Sciatic nerve (tissue), 2 donors: Measurements from ENCODE around the gene MOB3B. TPM values are rescaled to one million over a fixed set of nuclear protein-coding genes. Genes with fewer than 3 reads are reported as not detected.
"Not testable (repeated sequence)": the region's sequence is repeated elsewhere in the genome, so short reads cannot be mapped to it uniquely, and the experiment has no call there.

Experiments used
- ATAC-seq: fragments of 200-7000 bp; cut with Tn5 transposase; one replicate; pipeline ENCODE4 v1.9.1; 2020; ENCODE audit warnings: mild to moderate bottlenecking, moderate library complexity
- DNase-seq: peaks from one replicate; pipeline ENCODE4 v3.0.0-alpha.2; 2020; ENCODE audit warnings: low spot score
- intact Hi-C: fragments of 100-400 bp; cut with DNase I; formaldehyde crosslinking; loops from one replicate; pipeline ENCODE4 v1.14.2; 2022
- total RNA-seq: library from RNA; stranded (reverse); fragmentation: NEBNext Ultra II Directional; extraction: Animal tissue kit (Norgen Biotek cat#: 25700); gene quantifications from one replicate; pipeline ENCODE4 v1.2.1, GENCODE V29; 2021
- donor health status: DM: no; HTN: no; CAD: no.
- donor health status: DM: no; HTN: no; CAD: no.

The MOB3B gene
- total RNA-seq, 1 donor from 2014 or later: 14.9 TPM

DNA sequence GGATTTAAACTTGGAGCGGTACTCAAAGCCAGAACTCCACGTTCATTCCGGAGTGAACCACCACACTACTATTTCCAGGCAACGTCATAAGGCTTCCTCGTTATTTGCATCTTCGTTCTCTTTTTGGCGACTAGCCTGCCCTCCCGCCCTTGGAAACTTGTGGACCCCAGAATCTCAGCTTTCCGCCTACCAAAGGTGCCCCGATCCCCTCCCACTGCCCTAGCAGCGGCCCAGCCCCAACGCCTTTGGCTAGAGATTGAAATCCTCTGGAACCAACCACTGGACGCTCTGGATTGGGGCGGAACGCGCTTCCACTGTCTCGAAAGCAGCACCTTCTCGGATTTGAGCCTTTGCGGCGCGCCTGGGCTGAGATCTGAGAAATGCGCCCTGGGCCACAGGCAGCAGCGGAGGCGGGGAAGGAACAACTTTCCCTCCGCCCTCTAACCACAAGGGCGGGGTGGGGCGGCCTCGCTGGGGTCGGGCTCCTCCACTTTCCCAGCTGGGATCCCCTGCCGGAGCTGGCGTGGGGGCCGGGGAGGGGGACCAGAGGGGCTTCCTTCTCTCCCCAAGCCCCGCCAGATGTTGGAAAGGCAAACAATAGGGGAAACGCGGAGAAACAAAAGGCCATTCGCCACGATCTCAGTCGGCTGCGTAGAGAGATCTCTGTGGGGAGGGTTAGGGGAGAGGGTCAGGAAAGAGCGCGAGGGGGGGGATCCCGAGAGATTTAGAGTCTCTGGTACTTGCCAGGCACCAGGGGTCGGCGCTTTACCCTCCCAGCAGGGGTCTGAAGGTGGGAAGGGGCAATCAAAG, 1.3 kb downstream of the MOB3B start:
- peak; percentile 86 for DNase-seq
- ATAC-seq: peak; percentile 94
- intact Hi-C loops: no loop called here

DNA sequence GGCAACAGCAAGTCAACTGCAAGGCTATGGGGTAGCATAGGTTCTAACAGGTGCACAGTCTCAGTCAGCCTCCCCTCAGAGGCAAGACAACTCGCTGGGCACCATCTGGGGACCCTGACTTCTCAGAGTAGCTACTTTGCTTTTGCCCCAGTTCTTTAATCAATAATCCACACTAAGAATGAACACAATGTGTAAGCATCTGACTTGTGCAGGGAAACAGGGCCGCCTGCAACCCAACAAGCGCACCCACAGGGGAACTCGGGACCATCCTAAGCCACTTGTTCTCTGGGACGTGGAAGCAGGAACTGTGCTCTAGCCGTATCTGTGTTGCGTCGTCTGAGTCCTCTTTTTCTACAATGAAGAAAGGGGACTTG, 1.9 kb downstream of the MOB3B start:
- intact Hi-C loops: no loop called here
- no peak for DNase-seq
- no peak for ATAC-seq

DNA sequence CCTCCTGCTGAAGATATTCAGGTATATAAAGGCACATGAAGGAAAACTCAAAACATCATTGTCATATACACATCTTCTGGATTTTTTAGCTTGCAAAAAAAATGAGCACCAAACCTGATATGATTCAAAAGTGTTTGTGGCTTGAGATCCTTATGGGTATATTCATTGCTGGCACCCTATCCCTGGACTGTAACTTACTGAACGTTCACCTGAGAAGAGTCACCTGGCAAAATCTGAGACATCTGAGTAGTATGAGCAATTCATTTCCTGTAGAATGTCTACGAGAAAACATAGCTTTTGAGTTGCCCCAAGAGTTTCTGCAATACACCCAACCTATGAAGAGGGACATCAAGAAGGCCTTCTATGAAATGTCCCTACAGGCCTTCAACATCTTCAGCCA, 5.4 kb downstream of the MOB3B start, which contains the start of gene IFNK:
Gene IFNK, plus strand, starts transcription at position 55 of the 400 bp plus-strand sequence. Its CDS starts 47 bp downstream, at position 102.
- ATAC-seq (no peak), DNase-seq (no peak)
- intact Hi-C loops: no loop called here

DNA sequence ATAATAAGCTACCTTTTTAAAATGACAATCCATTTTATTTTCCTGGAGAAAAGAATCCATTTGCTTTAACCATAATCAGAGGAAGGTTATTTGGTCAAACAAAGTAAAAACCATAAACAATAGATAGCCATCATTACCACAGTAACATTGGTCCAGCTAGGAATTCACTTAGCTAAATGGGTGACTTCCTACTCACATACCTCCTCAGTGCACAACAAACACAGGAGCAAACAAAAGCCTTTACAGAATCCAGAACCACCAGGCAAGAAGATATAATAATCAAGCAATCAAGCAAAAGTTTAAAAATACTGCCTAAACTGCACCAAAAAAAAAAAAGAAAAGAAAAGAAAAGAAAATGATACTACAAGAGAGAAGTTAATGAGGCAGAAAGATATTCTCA, 6.5 kb downstream of the MOB3B start:
- intact Hi-C loops: no loop called here
- ATAC-seq: no peak
- no peak for DNase-seq

DNA sequence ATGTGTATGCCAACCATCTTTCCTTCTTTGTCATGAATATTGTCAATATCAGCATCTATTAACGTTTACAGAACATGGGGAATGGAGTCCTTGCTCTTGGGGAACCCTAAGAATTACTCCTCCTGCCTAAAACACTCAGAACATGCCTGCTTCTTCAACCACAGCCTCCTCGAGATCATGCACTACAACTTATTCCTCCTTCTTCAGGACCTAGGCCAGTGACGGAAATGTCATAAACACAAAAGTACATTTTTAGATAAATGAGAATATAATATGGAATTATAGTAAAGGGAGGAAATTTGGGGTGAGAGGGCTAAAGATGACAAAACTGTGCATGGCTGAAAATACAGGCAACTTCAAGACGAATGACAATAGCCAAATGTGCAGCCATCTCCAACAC, 8.6 kb downstream of the MOB3B start:
- DNase-seq: no peak
- no peak for ATAC-seq
- intact Hi-C loops: no loop called here

DNA sequence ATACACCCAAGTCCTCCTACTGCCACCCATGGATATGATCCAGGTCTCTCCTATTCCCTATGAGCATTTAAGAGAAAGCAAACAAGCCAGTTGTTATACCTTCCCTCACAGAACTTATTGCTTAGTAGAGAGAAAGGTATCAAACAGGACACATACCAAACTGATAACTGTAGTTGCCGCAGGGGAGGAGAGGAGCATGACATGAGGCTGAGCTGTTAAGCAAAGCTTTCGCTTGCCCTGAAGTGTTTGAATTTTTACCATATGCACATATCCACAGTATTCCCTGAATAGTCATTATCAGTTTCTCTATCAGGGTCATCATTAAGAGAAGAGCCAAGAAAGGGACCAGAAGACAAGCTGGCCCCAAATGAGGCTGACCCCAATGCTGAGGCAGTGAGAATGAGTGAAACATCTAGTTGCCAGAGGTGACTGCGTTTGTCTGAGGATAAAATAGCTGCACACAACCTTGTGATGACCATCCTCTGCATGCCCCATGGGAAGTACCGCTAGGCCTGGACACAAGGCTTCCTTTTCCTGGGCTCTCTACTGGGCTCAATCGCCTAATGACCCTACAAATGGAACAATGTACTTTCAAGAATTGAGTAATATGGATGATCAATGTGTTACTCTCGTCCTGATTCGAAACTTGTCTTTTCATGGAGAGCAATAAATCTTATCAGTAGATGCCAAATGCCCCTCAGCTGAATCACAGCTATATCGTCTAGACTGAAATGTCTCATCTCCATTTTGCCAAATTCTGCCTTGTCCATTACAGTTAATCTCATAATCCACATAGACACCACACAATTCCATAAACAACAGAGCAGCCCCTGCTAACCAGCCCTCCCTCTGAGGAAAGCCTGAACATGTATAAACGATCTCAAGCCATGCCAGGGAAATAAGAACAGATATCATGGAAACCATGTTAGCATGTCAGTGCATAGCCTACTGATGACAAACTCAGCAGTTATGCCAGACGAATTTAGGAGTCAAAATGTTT, 9.8 kb downstream of the MOB3B start:
- intact Hi-C loops: no loop called here
- ATAC-seq (no peak), DNase-seq (no peak)

DNA sequence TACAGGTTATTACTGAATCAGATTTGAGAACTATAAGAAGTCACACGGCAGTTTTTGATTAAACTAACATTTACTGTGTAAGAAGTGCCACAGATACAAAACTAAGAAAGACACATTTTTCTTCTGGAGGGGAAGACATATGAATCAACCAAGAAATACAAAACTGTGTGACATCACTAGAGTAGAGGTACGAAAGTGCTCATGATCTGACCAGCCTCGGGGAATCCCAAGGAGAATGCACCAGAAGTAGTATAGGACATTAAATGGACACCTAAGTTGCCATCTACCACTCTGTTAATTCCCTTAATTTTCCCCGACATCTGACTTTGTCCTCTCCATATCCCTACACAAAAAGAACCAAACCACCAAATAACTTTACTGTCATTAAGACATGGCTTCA, 10.8 kb downstream of the MOB3B start:
- no peak for DNase-seq
- ATAC-seq: no peak
- intact Hi-C loops: no loop called here

DNA sequence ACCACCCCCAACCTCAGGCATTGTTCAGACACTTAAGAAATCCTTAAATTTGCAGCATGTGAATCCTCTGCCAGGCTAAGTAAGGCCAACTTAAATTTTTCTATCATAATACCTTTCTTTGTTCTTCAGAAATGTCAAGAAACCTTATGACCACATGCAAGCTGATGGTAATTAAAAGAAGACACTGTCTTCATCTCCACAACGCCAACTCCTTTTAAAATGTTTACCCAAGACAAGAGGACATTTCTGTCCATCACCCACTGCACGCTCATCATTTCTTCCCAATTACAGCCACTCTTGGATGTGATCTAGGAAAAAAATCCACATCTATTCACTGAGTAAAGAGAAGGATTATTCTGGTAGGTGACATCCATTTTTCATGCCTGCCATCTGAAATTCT, 11.6 kb downstream of the MOB3B start:
- ATAC-seq (no peak), DNase-seq (no peak)
- intact Hi-C loops: no loop called here

DNA sequence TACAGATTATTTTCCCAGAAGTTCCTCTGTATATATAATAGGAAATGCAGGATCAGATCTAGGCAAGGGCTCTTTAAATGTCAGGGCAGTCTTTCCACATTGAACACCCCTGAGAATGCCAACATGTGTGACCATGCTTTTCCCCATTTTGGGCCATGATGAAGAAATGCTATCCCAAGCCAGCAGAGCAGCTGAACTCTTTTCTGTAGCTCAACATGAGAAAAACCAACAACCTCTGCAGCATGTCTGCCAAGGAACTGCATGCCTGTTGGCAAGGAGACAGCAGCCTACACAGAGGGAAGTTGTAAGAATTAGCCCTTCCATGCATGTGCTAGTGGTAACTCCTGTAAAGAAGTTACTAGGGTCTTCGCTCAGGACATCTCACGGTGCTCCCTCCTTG, 15.1 kb downstream of the MOB3B start:
- intact Hi-C loops: no loop called here
- ATAC-seq (no peak), DNase-seq (no peak)

DNA sequence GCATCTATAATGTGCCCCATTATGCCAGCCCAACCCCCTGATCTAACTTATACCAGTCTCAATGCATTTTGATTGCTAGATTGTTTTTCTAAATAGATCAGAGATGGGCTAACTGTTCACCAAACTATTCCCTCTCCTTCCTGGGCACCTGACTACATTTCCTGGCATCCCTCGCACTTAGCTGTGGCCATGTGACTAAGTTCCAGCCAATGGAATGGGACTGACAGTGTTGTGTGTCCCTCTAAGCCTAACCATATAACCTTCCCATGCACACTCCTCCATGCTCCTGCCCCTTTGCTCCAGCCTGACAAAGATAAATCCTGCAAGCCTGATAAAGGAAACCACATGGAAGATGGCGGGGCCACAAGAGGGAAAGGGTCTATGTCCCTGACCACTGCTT, 17.8 kb downstream of the MOB3B start:
- ATAC-seq (no peak), DNase-seq (no peak)
- intact Hi-C loops: no loop called here

DNA sequence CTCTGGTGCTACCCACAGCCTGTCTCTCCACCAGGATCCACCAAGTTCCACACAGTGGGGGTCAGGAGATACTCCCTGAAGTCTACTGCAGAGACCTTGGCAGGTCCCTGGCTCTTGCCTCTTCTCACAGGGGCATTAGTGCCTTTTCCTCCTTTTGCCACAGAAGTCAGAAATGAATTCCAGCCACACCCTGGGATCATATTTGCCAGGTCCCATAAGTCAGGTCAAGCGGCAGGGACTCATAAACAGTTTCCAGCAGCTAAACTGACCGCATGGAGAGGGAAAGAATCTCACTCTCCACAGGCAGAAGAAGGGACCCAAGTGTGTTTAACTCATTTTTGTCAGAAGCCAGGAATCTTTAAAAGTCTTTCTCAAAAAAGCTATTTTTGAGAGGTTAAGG, 18.8 kb downstream of the MOB3B start:
- no peak for DNase-seq
- intact Hi-C loops: no loop called here
- ATAC-seq: no peak

DNA sequence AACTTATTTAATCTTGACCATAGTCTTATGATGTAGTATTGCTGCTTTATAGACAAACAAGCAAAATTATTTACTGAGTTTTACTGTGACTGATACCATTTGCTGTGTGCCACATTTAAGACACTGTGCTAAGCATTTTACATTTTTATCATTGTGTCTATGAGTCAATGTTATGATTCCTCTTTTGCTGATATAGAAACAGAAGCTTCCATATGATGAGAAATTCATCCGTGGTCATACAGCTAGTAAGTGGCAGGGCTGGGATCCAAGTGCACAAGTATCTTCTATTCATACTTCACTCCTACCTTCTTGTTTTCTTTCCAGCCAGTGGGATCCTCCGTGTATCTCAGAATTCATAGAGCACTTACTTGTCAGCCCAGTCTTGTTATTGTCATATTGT, 22.6 kb downstream of the MOB3B start:
- intact Hi-C loops: no loop called here
- ATAC-seq (no peak), DNase-seq (no peak)

DNA sequence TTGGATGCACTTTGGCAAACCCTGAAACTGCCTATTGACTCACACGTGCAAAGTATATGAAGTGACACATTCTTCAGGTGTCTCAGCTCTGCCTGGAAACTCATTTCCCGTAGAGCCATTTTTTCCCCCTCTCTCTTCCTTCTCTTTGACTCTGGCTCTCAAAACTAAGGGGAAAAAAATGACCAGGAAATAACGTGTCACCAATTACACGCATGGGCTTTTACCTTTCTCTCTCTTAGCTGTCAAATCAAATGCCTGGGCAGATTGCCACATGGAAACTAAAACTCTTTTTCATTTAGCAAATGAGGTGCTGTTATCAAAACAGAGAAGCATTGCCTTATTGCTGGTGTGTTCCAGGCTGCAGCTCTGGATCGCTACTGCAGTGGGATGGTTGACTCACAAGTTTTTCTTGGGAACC, 23.9 kb downstream of the MOB3B start:
- intact Hi-C loops: no loop called here
- ATAC-seq (no peak), DNase-seq (no peak)

DNA sequence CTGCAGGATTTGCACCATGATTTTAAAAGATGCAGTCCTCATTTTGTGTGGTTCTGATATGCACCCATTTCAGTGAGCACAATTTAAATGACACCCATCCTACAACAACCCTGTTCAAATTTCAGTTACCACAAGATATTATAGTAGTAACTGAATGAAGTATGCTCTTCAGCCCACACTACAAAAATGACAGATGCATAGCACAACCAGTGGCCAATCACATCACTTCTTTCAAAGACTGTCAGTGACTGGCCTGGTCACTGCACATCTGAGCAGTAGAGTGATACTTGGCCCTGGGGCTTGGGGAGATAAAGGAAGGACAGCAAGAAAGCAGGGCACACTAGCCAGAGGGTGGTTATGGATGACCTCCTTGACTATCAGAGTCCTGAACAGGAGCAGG, 25.4 kb downstream of the MOB3B start:
- intact Hi-C loops: no loop called here
- ATAC-seq: no peak
- DNase-seq: no peak

DNA sequence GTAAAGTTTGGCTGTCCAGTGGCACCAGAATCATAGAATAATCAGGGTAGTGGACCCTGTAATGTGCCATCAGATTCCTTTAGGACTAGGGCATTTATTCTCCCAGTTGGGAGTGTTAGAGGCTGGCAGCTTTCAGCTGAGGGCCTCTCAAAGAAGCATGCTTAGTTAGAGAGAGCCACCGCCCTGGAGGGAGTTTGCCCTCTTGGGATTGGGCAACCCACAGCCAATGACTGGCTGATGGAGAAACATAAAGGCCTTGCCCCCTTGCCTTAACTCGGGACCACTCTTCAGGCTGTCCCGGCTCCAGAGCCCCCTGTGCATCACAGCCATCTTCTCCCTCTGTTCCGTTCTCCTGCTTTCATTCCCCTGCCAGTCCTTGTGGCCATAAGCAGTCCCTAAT, 26.0 kb downstream of the MOB3B start:
- DNase-seq: no peak
- ATAC-seq: no peak
- intact Hi-C loops: no loop called here

DNA sequence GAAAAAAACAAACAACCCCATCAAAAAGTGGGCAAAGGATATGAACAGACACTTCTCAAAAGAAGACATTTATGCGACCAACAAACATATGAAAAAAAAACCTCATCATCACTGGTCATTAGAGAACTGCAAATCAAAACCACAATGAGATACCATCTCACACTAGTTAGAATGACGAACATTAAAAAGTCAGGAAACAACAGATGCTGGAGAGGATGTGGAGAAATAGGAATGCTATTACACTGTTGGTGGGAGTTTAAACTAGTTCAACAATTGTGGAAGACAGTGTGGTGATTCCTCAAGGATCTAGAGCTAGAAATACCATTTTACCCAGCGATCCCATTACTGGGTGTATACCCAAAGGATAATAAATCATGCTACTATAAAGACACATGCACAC, 28.7 kb downstream of the MOB3B start:
- ATAC-seq, intact Hi-C loops, DNase-seq: not testable (repeated sequence)

DNA sequence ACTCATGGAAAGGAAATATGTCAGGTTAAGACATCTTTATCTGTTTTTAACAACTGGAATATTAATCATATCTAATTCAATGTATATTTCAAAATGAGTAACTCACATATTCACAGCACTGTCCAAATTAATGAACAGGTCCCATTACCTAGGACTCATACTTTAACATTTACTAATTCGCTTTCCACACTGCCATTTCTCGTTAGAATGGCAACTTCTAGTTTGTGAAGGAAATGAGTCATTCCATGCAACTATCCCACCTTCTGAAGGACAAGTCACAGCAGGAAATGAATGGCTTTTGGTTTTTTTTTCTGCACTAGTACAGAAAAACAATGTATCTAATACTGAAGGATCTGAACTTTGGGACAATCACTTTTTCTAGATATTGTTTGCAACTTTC, 30.2 kb downstream of the MOB3B start:
- intact Hi-C loops: no loop called here
- DNase-seq (no peak), ATAC-seq (no peak)

DNA sequence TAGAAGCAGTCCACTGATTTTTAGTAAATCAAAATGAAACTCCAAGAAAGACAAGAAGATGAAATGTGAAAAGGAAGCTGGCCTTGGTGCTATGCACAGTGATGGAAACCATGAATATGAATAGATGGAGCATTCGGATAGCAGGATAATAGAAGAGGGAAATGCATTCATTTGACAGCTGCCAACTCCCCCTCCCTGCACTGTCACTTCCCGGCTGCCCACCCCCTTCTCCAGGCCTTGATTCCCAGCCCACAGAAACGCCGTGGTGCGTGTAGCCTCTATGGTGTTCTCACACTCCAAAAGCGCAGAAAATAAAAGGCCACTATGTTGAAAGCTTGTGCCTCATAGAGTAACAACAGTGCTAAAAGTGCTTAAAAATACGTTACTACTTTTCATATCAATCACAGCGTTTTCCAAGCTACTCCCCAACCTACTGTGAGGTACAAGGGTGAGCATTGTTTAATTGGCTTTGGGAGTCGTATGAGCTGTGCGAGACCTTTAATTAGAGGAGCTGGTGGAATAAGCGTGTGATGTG, 31.7 kb downstream of the MOB3B start:
- intact Hi-C loops: no loop called here
- ATAC-seq (no peak), DNase-seq (no peak)

DNA sequence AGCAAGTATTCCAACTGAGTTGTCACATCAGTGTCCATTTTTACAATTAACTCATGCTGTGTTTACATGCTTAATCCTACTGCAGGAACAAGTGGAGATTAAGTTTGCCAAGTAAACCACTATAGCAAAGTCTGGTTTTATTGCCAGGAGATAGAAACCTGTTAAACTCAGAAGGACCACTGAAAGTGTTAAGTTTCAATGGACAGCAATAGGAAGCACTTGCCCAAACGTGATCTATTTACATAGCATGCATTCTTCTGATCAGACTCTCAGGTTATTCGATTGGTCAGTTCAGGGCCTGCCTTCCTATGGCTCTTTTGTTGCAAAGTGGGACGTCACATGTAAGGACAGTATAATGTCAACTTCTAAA, 33.5 kb downstream of the MOB3B start:
- ATAC-seq: no peak
- no peak for DNase-seq
- intact Hi-C loops: no loop called here
